Stomach smooth muscle (tissue), 2 donors: ENCODE data around the gene CD300A.

Experiments used
- H3K27ac ChIP-seq: one replicate; pipeline ENCODE4 v1.7.0; 2013; ENCODE audit warnings: mild to moderate bottlenecking, low read length, inconsistent platforms
- H3K27me3 ChIP-seq, 2 donors: one replicate each; pipeline ENCODE4 v1.7.0; 2013; ENCODE audit warnings: low read length in 2 of 2; ENCODE audit not compliant: insufficient read depth in 2 of 2, control insufficient read depth in 1 of 2
- H3K36me3 ChIP-seq, 2 donors: one replicate each; pipeline ENCODE4 v1.7.0; 2013; ENCODE audit warnings: low read length in 2 of 2; ENCODE audit not compliant: control insufficient read depth in 2 of 2, insufficient read depth in 2 of 2
- H3K4me1 ChIP-seq: one replicate; pipeline ENCODE4 v1.7.0; 2013; ENCODE audit warnings: low read length; ENCODE audit not compliant: control insufficient read depth, insufficient read depth
- H3K4me3 ChIP-seq, 2 donors: one replicate each; pipeline ENCODE4 v1.7.0; 2013; ENCODE audit warnings: low read length in 2 of 2
- H3K9ac ChIP-seq, 2 donors: one replicate each; pipeline ENCODE4 v1.7.0; 2013; ENCODE audit warnings: low read length in 2 of 2, mild to moderate bottlenecking in 1 of 2
- H3K9me3 ChIP-seq, 2 donors: one replicate each; pipeline ENCODE4 v1.7.0; 2013; ENCODE audit warnings: low read length in 2 of 2; ENCODE audit not compliant: control insufficient read depth in 2 of 2
- donor health status: healthy.
- donor health status: Pancreatic carcinoma.

CD300A gene

GRCh38 chr17:74467221-74467951 is 952 bp downstream of the CD300A start:
- H3K27me3 ChIP-seq = peaks cover 15 to 34% of the 10 kb centered on the region in 2 donors
- no peak overlapping the region for H3K9ac ChIP-seq
- H3K9me3 ChIP-seq = no peaks in the 10 kb centered on the region
- no peaks in the 10 kb centered on the region for H3K4me1 ChIP-seq
- peak overlapping the region in 1 of 2 donors; percentile 22 for H3K4me3 ChIP-seq
- no peak overlapping the region for H3K27ac ChIP-seq
- no peaks in the 10 kb centered on the region for H3K36me3 ChIP-seq

- Histone ChIP-seq H3K27ac (no peak overlapping the region), H3K27me3 (peaks cover 17 to 33% of the 10 kb centered on the region in 2 donors)
Observed at GRCh38 chr17:74471341-74471740, 4.9 kb downstream of the CD300A start.

GRCh38 chr17:74472890-74473289 is 6.5 kb downstream of the CD300A start:
- H3K36me3 ChIP-seq = no peaks in the 10 kb centered on the region
- H3K4me3 ChIP-seq = no peak overlapping the region
- no peaks in the 10 kb centered on the region for H3K4me1 ChIP-seq
- H3K9ac ChIP-seq = no peak overlapping the region
- H3K9me3 ChIP-seq = peaks cover 5 to 24% of the 10 kb centered on the region in 2 donors
- H3K27ac ChIP-seq = no peak overlapping the region
- H3K27me3 ChIP-seq = peaks cover 7 to 26% of the 10 kb centered on the region in 2 donors

More at GRCh38 chr17:74471341-74471740, 4.9 kb downstream of the CD300A start:
- Histone ChIP-seq H3K9ac (no peak overlapping the region), H3K4me3 (no peak overlapping the region), H3K4me1 (no peaks in the 10 kb centered on the region), H3K9me3 (peaks cover 5 to 18% of the 10 kb centered on the region in 2 donors), H3K36me3 (no peaks in the 10 kb centered on the region)

GRCh38 chr17:74473294-74473693 is 6.9 kb downstream of the CD300A start:
- Histone ChIP-seq H3K36me3 (no peaks in the 10 kb centered on the region), H3K27ac (no peak overlapping the region), H3K9ac (no peak overlapping the region), H3K4me1 (no peaks in the 10 kb centered on the region), H3K9me3 (peaks cover 5 to 24% of the 10 kb centered on the region in 2 donors), H3K4me3 (no peak overlapping the region), H3K27me3 (peaks cover 7 to 27% of the 10 kb centered on the region in 2 donors)

GRCh38 chr17:74474043-74474792 is 7.8 kb downstream of the CD300A start:
- Histone ChIP-seq H3K27me3 (peaks cover 7 to 28% of the 10 kb centered on the region in 2 donors), H3K9ac (no peak overlapping the region), H3K36me3 (no peaks in the 10 kb centered on the region), H3K4me1 (no peaks in the 10 kb centered on the region), H3K9me3 (peaks cover 5 to 24% of the 10 kb centered on the region in 2 donors), H3K27ac (no peak overlapping the region), H3K4me3 (no peak overlapping the region)

GRCh38 chr17:74475189-74475588 is 8.8 kb downstream of the CD300A start:
- peaks cover 7 to 28% of the 10 kb centered on the region in 2 donors for H3K27me3 ChIP-seq
- H3K36me3 ChIP-seq = no peaks in the 10 kb centered on the region
- H3K4me3 ChIP-seq = no peak overlapping the region
- H3K4me1 ChIP-seq = no peaks in the 10 kb centered on the region
- peaks cover 5 to 24% of the 10 kb centered on the region in 2 donors for H3K9me3 ChIP-seq
- no peak overlapping the region for H3K27ac ChIP-seq
- no peak overlapping the region for H3K9ac ChIP-seq

GRCh38 chr17:74477411-74477810 is 11.0 kb downstream of the CD300A start:
- Histone ChIP-seq H3K27me3 (peaks cover 7 to 25% of the 10 kb centered on the region in 2 donors), H3K36me3 (no peaks in the 10 kb centered on the region), H3K4me1 (no peaks in the 10 kb centered on the region), H3K4me3 (no peak overlapping the region), H3K9ac (no peak overlapping the region), H3K27ac (no peak overlapping the region), H3K9me3 (peaks cover 5 to 24% of the 10 kb centered on the region in 2 donors)

- peaks cover 5 to 24% of the 10 kb centered on the region in 2 donors for H3K9me3 ChIP-seq
- H3K36me3 ChIP-seq = no peaks in the 10 kb centered on the region
- H3K27ac ChIP-seq = no peak overlapping the region
- H3K27me3 ChIP-seq = peaks cover 7 to 27% of the 10 kb centered on the region in 2 donors
- no peak overlapping the region for H3K9ac ChIP-seq
- H3K4me3 ChIP-seq = no peak overlapping the region
- no peaks in the 10 kb centered on the region for H3K4me1 ChIP-seq
Observed at GRCh38 chr17:74478420-74479100, 12.1 kb downstream of the CD300A start.

GRCh38 chr17:74480290-74480689 is 13.9 kb downstream of the CD300A start:
- H3K4me3 ChIP-seq = no peak overlapping the region
- no peaks in the 10 kb centered on the region for H3K4me1 ChIP-seq
- H3K27me3 ChIP-seq = peaks cover under 1 to 20% of the 10 kb centered on the region in 2 donors
- H3K9me3 ChIP-seq = peaks cover 3 to 15% of the 10 kb centered on the region in 2 donors
- no peak overlapping the region for H3K9ac ChIP-seq
- H3K36me3 ChIP-seq = no peaks in the 10 kb centered on the region
- no peak overlapping the region for H3K27ac ChIP-seq

GRCh38 chr17:74481621-74482020 is 15.2 kb downstream of the CD300A start:
- H3K4me1 ChIP-seq = no peaks in the 10 kb centered on the region
- no peak overlapping the region for H3K4me3 ChIP-seq
- no peak overlapping the region for H3K9ac ChIP-seq
- H3K36me3 ChIP-seq = no peaks in the 10 kb centered on the region
- peaks cover 0 to 2% of the 10 kb centered on the region in 2 donors for H3K9me3 ChIP-seq
- H3K27ac ChIP-seq = no peak overlapping the region
- peaks cover 0 to 16% of the 10 kb centered on the region in 2 donors for H3K27me3 ChIP-seq
